A172 (cell line): ENCODE data around the gene SLC25A22. TPM values are rescaled to one million over a fixed set of nuclear protein-coding genes. Genes with fewer than 3 reads are reported as not detected.

Experiments
- DNase-seq: peaks from one replicate; pipeline ENCODE4 v3.0.0-alpha.2; 2015; ENCODE audit warnings: low spot score
- total RNA-seq: library from RNA; depleted of rRNA; stranded (reverse); fragments of >200 nt; shearing (Covaris generic); gene quantifications from 2 replicates; pipeline ENCODE4 v1.2.3, GENCODE V29; 2014

Gene SLC25A22
- total RNA-seq, 1 experiment from 2014 or later = 46.5 TPM

DNA sequence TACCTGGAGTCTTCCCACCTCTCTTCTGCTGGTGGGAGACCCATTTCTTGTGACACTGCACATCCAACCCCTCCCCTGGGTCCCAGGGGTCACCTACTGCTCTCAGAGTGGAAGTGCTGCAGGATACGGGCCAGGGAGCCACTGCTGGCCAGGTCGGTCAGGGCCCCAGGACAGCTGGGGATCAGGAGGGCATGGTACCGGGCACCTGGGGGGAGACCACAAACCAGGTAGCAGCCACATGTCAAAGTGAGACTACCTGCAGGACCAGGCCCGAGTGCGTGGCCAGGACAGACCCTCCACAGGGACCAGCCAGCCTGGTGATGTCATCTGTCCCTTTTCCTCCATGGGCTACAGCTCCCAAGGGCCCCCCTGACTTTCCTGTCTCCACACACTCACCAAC, 24.7 kb downstream of the SLC25A22 start:
- no peak for DNase-seq

DNA sequence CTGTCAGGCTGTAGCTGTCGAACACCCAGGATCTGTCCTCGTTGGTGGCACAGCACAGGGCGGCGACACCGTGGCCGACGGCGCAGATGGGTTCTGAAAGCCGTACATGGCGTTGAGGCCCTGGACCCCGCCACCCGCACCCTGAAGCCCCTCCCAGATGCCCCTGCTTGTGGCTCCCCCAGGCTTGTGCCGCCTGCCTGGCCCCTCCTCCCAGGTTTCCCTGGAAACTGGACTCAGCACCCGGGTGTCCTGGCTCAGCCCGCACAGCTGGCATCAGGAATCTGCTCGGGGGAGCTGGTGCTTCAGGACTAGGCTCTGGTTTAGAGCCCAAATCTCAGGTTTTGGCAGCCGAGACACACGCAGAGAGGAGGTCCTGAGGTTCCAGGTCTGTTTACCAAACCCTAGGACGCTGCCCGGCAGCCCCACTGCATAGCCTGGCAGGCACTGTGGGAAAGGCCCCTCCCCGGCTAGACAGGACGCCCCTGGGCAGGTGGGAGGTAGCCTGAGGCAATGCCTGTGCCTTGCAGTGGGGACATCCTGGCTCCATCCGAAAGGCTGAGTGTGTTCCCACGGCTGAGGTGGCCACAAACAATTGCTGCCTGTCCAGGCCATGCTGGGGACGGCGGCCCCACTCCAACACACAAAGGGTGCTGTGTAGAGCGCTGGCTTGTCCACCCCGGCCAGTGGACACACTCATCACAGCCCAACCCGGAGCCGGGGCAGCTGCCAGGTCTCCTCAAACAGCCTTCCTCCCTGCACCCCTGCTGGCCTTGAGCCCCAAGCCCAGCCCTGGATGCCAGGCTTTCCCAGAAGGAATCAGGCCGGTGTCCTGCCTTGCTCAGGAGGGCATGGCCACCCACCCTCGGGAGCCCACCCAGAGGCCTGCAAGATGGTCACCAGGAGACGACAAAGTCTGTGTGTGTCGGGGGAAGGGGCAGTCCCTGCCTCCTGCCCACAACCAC, 25.4 kb downstream of the SLC25A22 start:
- DNase-seq = no peak

DNA sequence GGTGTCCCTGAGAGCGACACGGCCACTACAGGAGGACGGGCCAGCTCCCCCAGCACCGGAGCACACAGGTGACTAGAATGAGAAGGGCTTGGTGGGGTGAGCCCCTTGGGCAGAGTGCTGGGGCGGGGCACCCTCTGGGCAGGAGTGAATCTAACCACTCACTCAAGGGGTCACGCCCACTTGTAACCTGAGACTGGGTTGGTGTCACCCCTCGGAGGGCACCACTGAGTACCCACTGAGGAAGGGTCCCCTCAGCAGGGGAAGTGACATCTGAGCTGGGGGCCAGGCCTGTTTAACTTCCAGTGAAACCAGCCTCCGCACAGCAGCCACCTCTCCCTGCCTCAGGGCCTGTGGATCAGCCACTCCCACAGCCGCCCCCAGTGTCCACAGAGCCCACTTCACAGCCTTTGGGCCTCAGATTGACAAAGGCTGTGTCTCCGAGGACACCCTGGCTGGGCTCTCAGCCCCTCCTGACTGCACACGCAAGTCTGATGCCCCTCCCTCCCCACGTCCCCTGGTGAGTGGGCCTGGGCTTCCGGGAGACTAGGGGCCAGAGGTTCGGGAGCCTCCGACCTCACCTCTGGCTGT, 26.4 kb downstream of the SLC25A22 start:
- no peak for DNase-seq

DNA sequence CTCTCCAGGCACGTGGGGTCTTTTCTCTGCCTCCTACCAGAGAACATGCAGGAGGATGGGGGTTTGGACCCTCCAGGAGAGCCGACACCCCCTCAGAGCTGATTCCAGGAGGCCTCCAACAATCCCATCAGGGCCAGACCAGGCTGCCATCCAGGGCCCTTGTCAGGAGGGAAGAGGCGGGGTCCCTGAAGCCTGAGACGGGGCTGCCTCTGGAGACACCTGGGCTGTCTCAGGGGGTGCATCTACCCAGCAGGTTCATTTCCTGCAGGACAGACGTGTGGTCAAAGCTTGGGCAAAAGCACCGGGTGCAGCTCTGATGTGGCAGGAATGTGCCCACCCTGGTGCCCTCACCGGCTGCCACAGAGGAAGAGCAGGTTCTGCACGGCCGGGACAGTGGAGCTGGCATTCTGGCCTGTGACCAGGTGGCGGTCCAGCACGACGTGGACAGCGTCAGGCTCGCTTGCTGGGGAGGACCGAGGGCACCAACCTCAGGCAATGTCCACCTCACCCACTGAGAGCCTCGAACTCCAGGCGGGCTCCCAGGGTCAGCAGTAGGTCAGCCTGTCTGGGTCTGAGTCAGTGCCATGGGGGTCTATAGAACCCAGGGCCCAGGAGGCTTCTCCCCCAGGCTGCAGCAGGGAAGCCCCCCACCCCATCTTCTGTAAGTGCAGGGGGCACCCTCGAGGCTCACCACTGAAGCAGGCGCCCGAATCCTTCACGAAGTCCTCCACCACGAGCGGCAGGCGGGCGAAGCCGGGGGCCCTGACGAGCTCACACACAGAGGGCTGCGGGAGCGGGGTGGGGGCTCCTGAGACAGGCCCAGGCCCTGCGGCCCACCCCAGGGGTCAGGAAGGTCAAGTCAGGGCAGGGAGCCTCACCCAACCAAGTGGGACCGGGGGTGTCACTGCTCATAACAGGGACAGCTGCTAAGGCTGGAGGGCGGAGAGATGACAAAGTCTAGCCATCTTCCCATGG, 27.2 kb downstream of the SLC25A22 start:
- no peak for DNase-seq

DNA sequence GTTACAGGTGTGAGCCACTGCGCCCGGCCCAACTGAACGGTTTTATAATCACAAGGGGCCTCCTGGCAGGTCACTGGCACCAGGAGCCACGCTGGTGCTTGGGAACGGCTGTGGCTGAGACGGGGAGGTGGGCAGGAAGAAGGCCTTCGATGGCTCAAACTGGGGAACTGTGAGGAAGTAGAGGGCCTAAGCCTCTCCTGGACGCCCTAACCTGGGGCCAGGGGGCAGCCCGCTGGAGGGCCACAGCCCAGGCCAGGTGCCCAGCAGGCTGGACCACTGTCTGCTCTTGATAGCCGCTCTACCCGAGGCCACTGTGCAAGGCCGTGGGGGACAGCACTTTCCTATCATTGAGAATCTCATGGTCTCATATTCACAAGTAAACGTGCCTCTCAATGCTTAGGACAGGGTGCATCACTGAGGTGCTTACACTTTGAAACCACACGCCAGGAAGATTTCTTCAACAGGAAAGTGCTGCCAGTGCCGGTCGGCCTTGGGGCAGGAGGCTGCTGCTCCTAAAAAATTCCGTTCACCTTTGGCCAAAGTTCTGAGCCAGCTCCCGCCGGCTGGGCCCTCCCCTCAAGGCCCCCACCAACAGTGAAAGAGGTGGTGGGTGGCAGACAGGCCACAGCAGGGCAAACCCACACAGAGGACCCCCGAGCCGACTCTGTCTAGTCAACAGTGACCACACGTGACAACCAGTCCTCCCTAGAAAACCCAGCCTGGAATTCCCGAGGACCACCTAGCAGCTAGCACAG, 28.0 kb downstream of the SLC25A22 start:
- DNase-seq = no peak

DNA sequence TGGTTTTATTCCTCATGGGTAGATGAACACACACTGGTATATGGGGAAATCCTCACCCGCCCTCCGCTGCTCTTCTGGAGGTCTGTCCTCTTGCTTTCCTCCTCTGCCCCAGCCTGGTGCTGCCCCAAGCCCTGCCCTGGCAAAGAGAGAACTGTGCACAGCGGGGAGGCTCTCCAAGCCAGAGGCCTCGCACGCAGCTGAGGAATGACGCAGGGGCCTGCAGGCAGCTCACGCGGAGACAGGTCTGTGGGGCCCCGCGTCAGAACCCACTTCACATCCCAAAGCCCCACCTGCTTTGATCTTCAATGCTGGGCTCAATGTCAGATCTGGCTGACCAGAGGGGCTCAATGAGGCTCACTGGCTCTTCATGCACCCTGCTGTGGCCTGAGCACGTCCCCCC, 30.8 kb downstream of the SLC25A22 start:
- no peak for DNase-seq

DNA sequence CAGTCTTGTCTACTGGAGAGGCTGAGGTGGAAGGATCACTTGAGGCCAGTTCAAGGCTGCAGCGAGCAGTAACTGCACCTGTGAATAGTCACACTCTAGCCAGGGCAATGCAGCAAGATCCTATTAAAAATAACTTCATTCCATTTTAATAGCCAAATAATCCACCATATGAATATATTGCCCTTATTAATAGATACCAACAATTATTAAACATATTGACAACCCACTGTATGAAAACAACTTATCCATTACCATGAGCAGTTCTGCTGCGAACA, 31.2 kb downstream of the SLC25A22 start:
- no peak for DNase-seq

DNA sequence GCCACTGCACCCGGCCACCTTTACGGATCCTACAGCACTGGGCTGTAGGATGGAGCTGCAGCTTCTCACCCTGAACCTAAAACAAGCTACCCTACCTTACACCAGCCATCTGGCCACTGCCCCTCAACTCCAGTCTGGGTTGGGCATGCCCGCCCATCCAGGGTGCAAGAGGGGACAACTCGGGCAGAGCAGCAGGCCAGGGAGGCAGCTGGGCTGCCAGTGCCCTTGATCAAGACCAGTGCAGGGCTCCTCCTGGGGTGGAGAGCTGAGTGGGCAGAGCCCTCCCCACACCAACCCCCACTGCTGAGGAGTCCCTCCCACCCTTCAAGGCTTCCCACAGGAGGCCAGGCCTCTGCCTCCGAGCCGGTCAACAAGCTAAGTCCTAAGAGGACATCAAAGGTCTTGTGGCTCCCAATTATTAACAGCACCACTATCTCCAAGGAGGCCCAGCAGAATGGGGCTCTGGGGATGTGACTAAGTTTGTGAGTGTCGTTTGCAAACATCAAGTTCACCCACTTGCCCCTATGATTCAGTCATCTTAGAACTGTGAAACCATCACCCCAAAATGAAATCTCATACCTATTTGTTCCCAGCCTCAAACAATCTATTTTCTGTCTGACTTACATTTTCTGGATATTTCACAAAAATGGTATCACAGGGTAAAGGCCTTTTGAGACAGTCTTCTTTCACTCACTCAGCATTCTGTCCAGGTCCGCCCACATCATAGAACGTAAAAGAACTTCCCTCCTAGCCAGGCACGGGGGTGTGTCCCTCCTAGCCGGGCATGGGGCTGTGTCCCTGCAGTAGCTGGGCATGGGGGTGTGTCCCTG, 31.8 kb downstream of the SLC25A22 start:
- no peak for DNase-seq

DNA sequence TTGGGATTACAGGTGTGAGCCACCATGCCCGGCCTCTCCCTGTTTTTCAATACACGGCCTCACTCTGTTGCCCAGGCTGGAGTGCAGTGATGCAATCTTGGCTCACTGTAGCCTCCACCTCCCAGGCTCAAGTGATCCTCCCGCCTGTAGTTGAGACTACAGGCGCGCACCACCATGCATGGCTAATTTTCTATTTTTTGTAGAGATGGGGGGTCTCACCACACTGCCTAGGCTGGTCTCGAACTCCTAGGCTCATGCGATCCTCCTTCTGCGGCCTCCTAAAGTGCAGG, 32.3 kb downstream of the SLC25A22 start:
- DNase-seq = no peak

DNA sequence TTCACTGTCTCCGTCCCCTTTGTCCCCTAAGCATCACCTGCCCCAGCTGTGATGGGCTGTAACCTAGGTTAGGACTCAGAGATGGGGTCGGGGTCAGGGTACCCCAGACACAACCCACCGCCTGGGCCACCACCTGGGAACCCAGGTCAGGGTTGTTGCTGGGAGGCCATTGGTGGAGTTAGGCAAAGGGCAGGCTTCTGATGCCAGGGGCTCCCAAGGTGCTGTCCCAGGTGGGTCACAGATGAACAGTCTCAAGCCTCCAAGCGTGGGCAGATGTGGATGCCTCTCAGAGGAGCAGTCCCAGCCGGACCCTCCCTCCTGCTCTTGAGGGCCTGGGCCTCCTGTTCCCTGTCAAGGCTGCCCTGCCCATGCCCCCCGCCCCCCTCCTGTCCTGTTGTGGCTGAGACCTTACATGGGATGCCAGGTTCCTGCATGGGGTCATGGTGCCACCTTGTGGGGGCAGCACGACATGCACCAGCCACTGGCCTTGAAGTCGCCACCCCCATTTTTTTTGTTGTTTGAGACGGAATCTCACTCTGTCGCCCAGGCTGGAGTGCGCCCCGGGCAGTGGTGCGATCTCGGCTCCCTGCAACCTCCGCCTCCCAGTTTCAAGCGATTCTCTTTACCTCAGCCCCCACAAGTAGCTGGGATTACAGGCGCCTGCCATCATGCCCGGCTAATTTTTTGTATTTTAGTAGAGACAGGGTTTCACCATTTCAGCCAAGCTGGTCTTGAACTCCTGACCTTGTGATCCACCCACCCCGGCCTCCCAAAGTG, 32.9 kb downstream of the SLC25A22 start:
- peak; percentile 57 for DNase-seq

DNA sequence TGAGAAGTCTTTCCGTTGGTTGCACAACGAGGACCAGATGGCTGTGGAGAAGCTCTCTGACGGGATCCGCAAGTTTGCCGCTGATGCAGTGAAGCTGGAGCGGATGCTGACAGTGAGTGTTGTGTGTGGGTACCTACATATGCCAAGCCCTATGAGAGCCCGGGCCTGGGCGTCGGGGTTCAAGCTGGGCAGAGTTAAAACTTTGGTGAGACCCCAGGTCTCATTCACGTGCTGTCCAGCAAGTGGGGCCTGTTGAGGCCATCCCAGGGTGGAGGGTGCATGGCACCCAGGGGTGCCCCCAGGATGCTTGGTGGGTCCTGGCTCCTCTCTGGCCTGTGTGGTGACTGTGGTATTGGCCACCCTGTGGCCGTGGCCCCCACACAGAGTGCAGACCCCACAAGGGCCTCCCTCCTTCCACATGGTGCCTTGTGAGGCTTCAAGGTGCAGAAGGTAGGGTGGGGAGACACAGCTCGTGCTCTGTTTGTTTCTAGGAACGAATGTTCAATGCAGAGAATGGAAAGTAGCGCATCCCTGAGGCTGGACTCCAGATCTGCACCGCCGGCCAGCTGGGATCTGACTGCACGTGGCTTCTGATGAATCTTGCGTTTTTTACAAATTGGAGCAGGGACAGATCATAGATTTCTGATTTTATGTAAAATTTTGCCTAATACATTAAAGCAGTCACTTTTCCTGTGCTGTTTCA, 33.6 kb downstream of the SLC25A22 start:
- no peak for DNase-seq

DNA sequence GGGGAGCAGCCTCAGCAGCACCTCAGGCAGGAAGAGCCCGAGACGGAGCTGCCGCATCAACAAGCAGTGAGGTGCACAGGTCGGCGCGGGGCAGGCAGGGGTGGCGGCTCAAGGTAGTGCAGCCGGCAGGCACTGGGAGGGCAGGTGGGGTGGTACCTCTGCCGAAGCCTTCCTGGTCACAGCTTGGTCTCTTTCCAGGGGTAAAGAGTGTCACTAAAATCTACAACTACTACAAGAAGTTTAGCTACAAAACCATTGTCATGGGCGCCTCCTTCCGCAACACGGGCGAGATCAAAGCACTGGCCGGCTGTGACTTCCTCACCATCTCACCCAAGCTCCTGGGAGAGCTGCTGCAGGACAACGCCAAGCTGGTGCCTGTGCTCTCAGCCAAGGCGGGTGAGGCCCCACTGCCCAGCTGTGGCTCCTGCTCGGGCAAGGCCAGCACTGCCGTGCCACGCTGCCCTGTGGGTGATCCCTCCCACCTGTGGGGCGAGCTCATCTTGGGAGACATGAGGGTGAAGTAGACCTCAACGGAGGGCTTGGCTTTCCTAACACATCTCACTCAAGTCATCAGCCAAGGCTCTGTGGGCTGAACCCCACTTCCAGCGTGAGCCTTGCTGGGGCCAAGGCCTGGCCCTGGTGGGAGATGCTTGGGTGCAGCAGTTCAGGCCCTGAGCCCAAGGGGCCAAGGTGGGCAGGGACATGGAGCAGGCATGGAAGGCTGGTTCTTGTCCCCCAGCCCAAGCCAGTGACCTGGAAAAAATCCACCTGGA, 34.3 kb downstream of the SLC25A22 start:
- DNase-seq = no peak

DNA sequence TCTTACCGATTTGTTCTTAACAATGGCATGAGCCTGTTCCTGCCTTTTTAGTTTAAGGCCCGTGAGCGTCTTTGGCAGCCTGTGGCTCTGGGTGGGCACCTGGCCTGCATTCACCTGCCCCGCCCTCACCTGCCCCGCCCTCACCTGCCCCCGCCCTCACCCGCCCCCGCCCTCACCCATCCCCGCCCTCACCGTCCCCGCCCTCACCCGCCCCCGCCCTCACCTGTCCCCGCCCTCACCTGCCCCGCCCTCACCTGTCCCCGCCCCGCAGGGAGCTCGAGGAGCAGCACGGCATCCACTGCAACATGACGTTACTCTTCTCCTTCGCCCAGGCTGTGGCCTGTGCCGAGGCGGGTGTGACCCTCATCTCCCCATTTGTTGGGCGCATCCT, 35.0 kb downstream of the SLC25A22 start:
- no peak for DNase-seq

DNA sequence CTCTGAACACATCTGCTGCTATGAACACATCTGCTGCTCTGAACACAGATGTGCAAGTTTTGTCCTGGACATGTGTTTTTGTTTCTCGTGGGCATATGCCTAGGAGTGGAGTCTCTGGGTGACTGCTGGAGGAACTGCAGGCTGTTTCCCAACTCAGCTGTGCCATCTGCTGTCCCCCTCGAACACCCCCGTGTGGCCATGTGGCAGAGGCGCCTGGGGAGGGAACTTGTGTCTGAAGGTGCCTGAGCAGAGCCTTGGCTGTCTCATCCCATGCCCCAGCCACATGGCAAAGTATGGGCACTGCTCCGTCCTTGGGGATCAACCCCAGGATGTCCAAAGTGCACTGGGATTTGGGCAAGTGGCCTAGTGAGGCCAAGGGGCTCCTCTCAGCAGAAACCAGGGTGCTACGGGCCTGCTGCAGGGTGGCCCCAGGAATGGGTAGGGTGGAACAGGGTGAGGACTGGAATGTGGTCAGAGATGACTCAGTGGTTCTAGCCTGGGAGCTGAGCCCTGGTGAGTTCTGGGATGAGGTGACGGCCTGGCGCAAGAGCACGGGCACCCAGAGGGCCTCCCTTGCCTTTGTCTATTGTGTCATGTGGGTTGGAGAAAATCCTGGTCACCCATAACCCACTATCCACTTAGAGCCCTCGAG, 35.5 kb downstream of the SLC25A22 start:
- peak; percentile 95 for DNase-seq

DNA sequence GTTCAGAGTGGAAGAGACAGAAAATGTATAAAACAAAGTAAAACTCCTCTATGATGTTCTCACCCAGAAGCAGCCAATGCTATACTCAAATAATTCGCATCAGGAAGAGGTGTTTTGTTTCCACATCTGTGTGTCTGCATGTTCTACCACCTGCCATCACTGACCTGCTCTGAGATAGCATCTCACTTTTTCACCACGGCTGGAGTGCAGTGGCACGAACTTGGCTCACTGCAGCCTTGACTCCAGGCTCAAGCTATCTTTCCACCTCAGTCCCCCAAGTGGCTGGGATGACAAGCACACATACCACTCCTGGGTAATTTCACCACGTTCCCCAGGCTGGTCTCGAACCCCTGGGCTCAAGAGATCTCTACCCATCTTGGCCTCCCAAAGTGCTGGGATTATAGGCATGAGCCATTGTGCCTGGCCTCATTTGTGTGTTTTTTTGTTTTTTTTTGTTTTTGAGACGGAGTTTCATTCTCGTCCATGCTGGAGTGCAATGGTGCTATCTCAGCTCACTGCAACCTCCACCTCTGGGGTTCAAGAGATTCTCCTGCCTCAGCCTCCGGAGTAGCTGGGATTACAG, 36.5 kb downstream of the SLC25A22 start:
- DNase-seq = no peak

DNA sequence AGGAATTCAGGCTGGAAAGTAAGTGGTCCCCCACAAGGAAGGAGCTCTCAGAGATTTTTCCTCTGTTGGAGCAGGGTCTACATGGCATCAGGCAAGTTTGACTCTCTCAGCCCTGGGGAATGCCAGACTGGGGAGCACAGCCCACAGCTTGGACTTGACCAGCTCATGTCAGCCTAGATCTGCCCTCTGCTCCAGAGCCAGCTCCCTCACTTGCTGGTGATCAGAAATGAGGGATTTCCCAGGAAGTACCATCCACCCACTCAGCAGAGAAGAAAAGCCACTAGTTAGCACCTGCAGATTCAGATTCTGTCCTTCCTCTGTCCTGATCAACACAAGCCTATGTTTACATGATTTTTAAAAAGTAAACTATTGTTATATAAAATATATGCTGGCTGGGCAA, 37.8 kb downstream of the SLC25A22 start:
- no peak for DNase-seq

DNA sequence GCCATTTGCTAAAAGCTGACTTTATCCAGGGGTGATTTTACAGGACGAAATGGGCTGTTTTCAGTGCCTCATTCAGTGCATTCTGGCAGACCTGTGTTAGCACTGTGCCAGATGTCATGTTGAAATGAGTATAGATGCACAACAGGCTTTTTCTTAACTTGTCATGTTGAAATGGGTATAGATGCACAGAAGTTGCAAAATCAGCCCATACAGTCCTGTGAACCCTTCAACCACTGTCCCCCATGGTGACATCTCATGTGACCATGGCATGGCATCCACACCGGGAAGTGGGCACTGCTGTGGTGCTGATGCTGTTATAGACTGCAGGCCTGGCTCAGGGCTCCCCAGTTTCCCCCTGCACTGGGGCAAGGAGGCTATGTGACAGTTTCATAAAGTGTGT, 48.4 kb downstream of the SLC25A22 start:
- no peak for DNase-seq

DNA sequence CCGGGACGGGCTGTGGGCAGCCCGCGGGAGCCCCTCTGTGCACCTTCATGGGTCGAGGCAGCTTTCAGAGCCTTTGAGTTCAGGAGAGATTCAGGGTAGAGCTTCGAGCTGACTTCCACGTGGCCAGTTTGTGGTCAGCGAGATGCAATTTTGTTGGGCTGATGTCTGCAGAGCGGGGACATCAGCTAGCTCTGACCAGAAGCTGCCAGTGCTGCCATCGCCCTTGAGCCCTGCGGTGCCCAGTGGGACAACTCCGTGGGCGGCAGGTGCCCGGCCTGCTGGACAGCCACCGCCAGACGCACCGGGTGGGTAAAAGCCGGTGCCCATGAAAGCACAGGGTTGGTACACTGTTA, 50.1 kb downstream of the SLC25A22 start:
- DNase-seq = peak; percentile 37
